Thyroid gland (tissue), 4 donors: ENCODE measurements around the gene CFAP99. TPM values are rescaled to one million over a fixed set of nuclear protein-coding genes. Genes with fewer than 3 reads are reported as not detected.

Experiments
- DNase-seq, 2 donors: peaks; one replicate each; pipeline ENCODE4 v3.0.0-alpha.2; 2019
- H3K27ac ChIP-seq, 3 donors: fragments of 200-600 bp; sonication (generic); 1 replicate in 2 of 3; 2 replicates in 1 of 3; pipeline ENCODE4 v1.5.1; 2016 to 2019; ENCODE audit warnings: mild to moderate bottlenecking in 1 of 3, moderate library complexity in 1 of 3
- H3K27me3 ChIP-seq: fragments of 200-600 bp; sonication (generic); one replicate; pipeline ENCODE4 v1.5.1; 2019
- H3K36me3 ChIP-seq, 2 donors: fragments of 200-600 bp; sonication (generic); one replicate each; pipeline ENCODE4 v1.5.1; 2016 to 2019
- H3K4me1 ChIP-seq, 2 donors: fragments of 200-600 bp; sonication (generic); one replicate each; pipeline ENCODE4 v1.5.1; 2017 to 2019
- H3K4me3 ChIP-seq, 3 donors: fragments of 200-600 bp; sonication (generic); replicated peaks in 1 of 3; 1 replicate in 2 of 3; 2 replicates in 1 of 3; pipeline ENCODE4 v1.5.1; 2016; ENCODE audit warnings: mild to moderate bottlenecking in 1 of 3
- H3K9me3 ChIP-seq: fragments of 200-600 bp; sonication (generic); one replicate; pipeline ENCODE4 v1.5.1; 2017
- CTCF ChIP-seq, 6 experiments: fragments of 200-600 bp in 3 of 6; fragments of 450-650 bp in 3 of 6; sonication (generic) in 3 of 6; IDR thresholded peaks; one replicate each; pipeline ENCODE4 v1.5.1; 2016 to 2019; ENCODE audit warnings: antibody characterized with exemption in 6 of 6, mild to moderate bottlenecking in 2 of 6, inconsistent platforms in 1 of 6, moderate library complexity in 1 of 6
- POLR2A ChIP-seq, 2 donors: fragments of 450-650 bp; IDR thresholded peaks; one replicate each; pipeline ENCODE4 v1.6.1; 2017; ENCODE audit warnings: antibody characterized with exemption in 2 of 2, mild to moderate bottlenecking in 2 of 2, moderate library complexity in 1 of 2
- WGBS, 2 donors: methylation state at CpG; one replicate each; pipeline ENCODE4 v1.1.5; 2017; 5-methylcytosine and 5-hydroxymethylcytosine counted together
- intact Hi-C: fragments of 100-400 bp; cut with DNase I; formaldehyde crosslinking; loops from one replicate; pipeline ENCODE4 v1.15.1; 2023
- total RNA-seq, 4 donors: library from RNA; depleted of rRNA; stranded (reverse); fragments of >200 nt; gene quantifications; one replicate each; pipeline ENCODE4 v1.2.3, GENCODE V29; 2016

Gene CFAP99
- total RNA-seq, 4 donors from 2014 or later, result 0.27 to 1.9 (median 1.1) TPM; not detected in 1

DNA sequence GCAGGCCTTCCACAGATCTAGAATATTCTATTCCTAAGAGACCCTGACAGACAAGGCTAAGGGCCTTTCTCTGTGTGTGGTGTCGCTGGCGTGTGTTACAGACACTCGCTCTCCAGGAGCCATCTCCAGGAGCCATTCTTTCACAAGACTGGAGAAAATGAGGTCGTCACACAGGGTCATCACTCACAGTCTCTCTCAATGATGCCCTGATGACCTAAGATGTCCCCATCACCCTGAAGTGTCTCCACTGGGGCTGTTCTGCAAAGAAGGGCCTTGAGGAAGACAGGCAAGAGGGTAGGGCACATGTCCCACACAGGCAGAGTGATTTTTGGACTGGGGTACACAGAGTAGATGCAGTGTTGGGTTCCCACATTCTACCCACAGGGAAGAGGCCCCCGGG is 35.0 kb upstream of the CFAP99 start:
- H3K4me1 ChIP-seq, result no peaks in the 10 kb centered on the region
- no peak overlapping the region for H3K27ac ChIP-seq
- no peak for TF ChIP-seq CTCF (IDR thresholded peaks at IDR 0.05)
- TF ChIP-seq POLR2A (IDR thresholded peaks at IDR 0.05), result no peak
- H3K27me3 ChIP-seq, result no peaks in the 10 kb centered on the region
- no peaks in the 10 kb centered on the region for H3K36me3 ChIP-seq
- WGBS, 2 donors, result 93% methylated on average over 5 of the region's 5 CpGs
- DNase-seq, result no peak
- intact Hi-C loops, result no loop called here
- no peaks in the 10 kb centered on the region for H3K9me3 ChIP-seq
- H3K4me3 ChIP-seq, result no peak overlapping the region

DNA sequence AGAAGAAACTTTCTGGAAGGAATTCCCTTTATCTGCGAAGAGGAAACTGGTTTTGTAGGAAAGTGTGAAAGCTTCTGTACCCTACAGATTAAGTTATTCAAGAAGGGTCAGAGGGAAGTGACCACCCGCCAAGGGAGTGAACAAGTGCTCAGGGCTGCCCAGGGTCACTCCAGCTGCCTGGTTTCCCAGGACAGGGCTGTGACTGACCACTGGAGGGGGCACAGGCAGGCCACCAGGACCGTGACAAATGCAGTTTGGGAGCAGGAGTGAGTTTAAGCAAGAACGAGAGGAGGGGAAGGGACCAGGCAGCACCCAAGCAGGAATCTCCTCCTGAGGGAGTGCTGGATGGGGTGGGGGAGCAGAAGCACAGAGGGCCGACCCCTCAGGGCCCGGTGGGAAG is 34.5 kb upstream of the CFAP99 start:
- no peaks in the 10 kb centered on the region for H3K27me3 ChIP-seq
- intact Hi-C loops, result no loop called here
- no peaks in the 10 kb centered on the region for H3K4me1 ChIP-seq
- H3K4me3 ChIP-seq, result no peak overlapping the region
- DNase-seq, result no peak
- TF ChIP-seq CTCF (IDR thresholded peaks at IDR 0.05) (no peak), POLR2A (IDR thresholded peaks at IDR 0.05) (no peak)
- no peaks in the 10 kb centered on the region for H3K36me3 ChIP-seq
- no peak overlapping the region for H3K27ac ChIP-seq
- no peaks in the 10 kb centered on the region for H3K9me3 ChIP-seq
- WGBS, 2 donors, result 83 to 84% methylated on average over 6 of the region's 6 CpGs

- no peak for TF ChIP-seq CTCF (IDR thresholded peaks at IDR 0.05)
- TF ChIP-seq POLR2A (IDR thresholded peaks at IDR 0.05), result no peak
- WGBS, 2 donors, result 76 to 80% methylated on average over 6 to 7 of the region's 8 CpGs
- no peak overlapping the region for H3K27ac ChIP-seq
- no peak for DNase-seq
- no peaks in the 10 kb centered on the region for H3K4me1 ChIP-seq
- H3K9me3 ChIP-seq, result no peaks in the 10 kb centered on the region
- intact Hi-C loops, result no loop called here
- H3K4me3 ChIP-seq, result no peak overlapping the region
- no peaks in the 10 kb centered on the region for H3K36me3 ChIP-seq
- no peaks in the 10 kb centered on the region for H3K27me3 ChIP-seq
These were observed 33.2 kb upstream of the CFAP99 start for GRCh38 chr4:2385516-2385915.

DNA sequence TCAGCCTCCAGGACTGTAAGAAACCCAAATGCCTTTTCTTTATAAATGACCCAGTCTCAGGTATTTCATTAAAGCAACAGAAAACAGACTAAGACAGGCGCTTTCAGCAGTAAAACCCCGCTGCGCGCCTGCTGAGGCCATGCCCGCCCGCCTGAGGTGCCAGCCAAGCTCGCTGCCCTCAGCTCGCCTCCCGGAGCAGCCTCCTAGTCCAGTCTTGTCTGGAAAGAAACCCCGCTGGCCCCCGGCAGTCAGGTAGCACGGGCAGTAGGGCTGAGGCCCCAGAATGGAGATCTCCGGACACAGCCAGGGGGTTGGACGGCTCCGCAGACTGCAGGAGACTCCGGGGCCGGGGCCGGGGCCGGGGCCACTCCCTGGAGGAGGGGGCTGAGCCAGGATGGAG is 32.0 kb upstream of the CFAP99 start:
- Histone ChIP-seq H3K9me3 (no peaks in the 10 kb centered on the region), H3K36me3 (no peaks in the 10 kb centered on the region), H3K27me3 (no peaks in the 10 kb centered on the region), H3K4me3 (no peak overlapping the region), H3K27ac (no peak overlapping the region), H3K4me1 (no peaks in the 10 kb centered on the region)
- WGBS, 2 donors, result 91 to 94% methylated on average over 14 to 19 of the region's 19 CpGs
- intact Hi-C loops, result no loop called here
- DNase-seq, result no peak
- TF ChIP-seq CTCF (IDR thresholded peaks at IDR 0.05), result no peak
- no peak for TF ChIP-seq POLR2A (IDR thresholded peaks at IDR 0.05)

- Histone ChIP-seq H3K36me3 (no peaks in the 10 kb centered on the region), H3K4me1 (no peaks in the 10 kb centered on the region), H3K9me3 (no peaks in the 10 kb centered on the region), H3K4me3 (no peak overlapping the region), H3K27me3 (no peaks in the 10 kb centered on the region), H3K27ac (no peak overlapping the region)
- 97 to 98% methylated on average over 11 to 15 of the region's 17 CpGs for WGBS, 2 donors
- no peak for DNase-seq
- no peak for TF ChIP-seq POLR2A (IDR thresholded peaks at IDR 0.05)
- TF ChIP-seq CTCF (IDR thresholded peaks at IDR 0.05), result no peak
- intact Hi-C loops, result no loop called here
These were observed 31.5 kb upstream of the CFAP99 start for GRCh38 chr4:2387218-2387617.
